SJSA1 (cell line): ENCODE measurements around the gene TMEM244. TPM values are rescaled to one million over a fixed set of nuclear protein-coding genes. Genes with fewer than 3 reads are reported as not detected.
"Not testable (repeated sequence)": the region's sequence is repeated elsewhere in the genome, so short reads cannot be mapped to it uniquely, and the experiment has no call there.

ENCODE experiments used
- DNase-seq, 2 experiments: peaks; one replicate each; pipeline ENCODE4 v3.0.0-alpha.2; 2015 to 2020; ENCODE audit warnings: low spot score in 2 of 2, low read depth in 1 of 2
- H3K27ac ChIP-seq: fragments of 250-450 bp; sonication (Bioruptor Pico); 2 replicates; pipeline ENCODE4 v1.5.1; 2020; ENCODE audit warnings: mild to moderate bottlenecking, moderate library complexity
- H3K27me3 ChIP-seq: fragments of 250-450 bp; sonication (Bioruptor Pico); replicated peaks from 2 replicates; pipeline ENCODE4 v1.5.1; 2020; ENCODE audit warnings: mild to moderate bottlenecking, moderate library complexity
- H3K36me3 ChIP-seq: fragments of 250-450 bp; sonication (Bioruptor Pico); 2 replicates; pipeline ENCODE4 v1.5.1; 2020; ENCODE audit warnings: mild to moderate bottlenecking
- H3K4me1 ChIP-seq: fragments of 250-450 bp; sonication (Bioruptor Pico); replicated peaks from 2 replicates; pipeline ENCODE4 v1.6.1; 2021; ENCODE audit warnings: mild to moderate bottlenecking
- H3K4me3 ChIP-seq: fragments of 250-450 bp; sonication (Bioruptor Pico); 2 replicates; pipeline ENCODE4 v1.5.1; 2020; ENCODE audit warnings: mild to moderate bottlenecking
- H3K9me3 ChIP-seq: fragments of 250-450 bp; sonication (Bioruptor Pico); replicated peaks from 2 replicates; pipeline ENCODE4 v1.5.1; 2020; ENCODE audit warnings: mild to moderate bottlenecking
- total RNA-seq: library from RNA; depleted of rRNA; stranded (reverse); fragments of >200 nt; shearing (Covaris generic); gene quantifications from 2 replicates; pipeline ENCODE4 v1.2.3, GENCODE V29; 2014

Gene TMEM244
- total RNA-seq, 1 experiment from 2014 or later: not detected

- Histone ChIP-seq H3K4me3 (no peak overlapping the region), H3K27me3 (no peaks in the 10 kb centered on the region), H3K36me3 (no peaks in the 10 kb centered on the region), H3K27ac (peak overlapping the region; percentile 27), H3K9me3 (no peaks in the 10 kb centered on the region), H3K4me1 (peaks cover 40% of the 10 kb centered on the region)
- peak in 1 of 2 experiments; percentile 66 for DNase-seq
Observed at GRCh38 chr6:129853996-129854711, 7.0 kb downstream of the TMEM244 start.

- no peaks in the 10 kb centered on the region for H3K36me3 ChIP-seq
- H3K27me3 ChIP-seq: no peaks in the 10 kb centered on the region
- H3K4me1 ChIP-seq: peaks cover 38% of the 10 kb centered on the region
- H3K27ac ChIP-seq: no peak overlapping the region
- peak; percentile 50 for DNase-seq
- H3K4me3 ChIP-seq: no peak overlapping the region
- no peaks in the 10 kb centered on the region for H3K9me3 ChIP-seq
Observed at GRCh38 chr6:129852257-129852858, 8.8 kb downstream of the TMEM244 start.

- H3K27me3 ChIP-seq: no peaks in the 10 kb centered on the region
- no peaks in the 10 kb centered on the region for H3K9me3 ChIP-seq
- no peaks in the 10 kb centered on the region for H3K36me3 ChIP-seq
- no peak for DNase-seq
- H3K27ac ChIP-seq: no peak overlapping the region
- peaks cover 38% of the 10 kb centered on the region for H3K4me1 ChIP-seq
- no peak overlapping the region for H3K4me3 ChIP-seq
Observed at GRCh38 chr6:129849456-129849855, 11.7 kb downstream of the TMEM244 start.

GRCh38 chr6:129846761-129847160 lies 14.4 kb downstream of the TMEM244 start:
- H3K27me3 ChIP-seq: no peaks in the 10 kb centered on the region
- no peak for DNase-seq
- H3K4me3 ChIP-seq: no peak overlapping the region
- H3K9me3 ChIP-seq: no peaks in the 10 kb centered on the region
- H3K4me1 ChIP-seq: peaks cover 29% of the 10 kb centered on the region
- H3K36me3 ChIP-seq: no peaks in the 10 kb centered on the region
- no peak overlapping the region for H3K27ac ChIP-seq

- Histone ChIP-seq H3K9me3 (no peaks in the 10 kb centered on the region), H3K27ac (no peak overlapping the region), H3K4me1 (peaks cover 22% of the 10 kb centered on the region), H3K27me3 (no peaks in the 10 kb centered on the region), H3K36me3 (no peaks in the 10 kb centered on the region), H3K4me3 (no peak overlapping the region)
- DNase-seq: no peak
Observed at GRCh38 chr6:129845696-129846095, 15.4 kb downstream of the TMEM244 start.

GRCh38 chr6:129844118-129844891 lies 16.8 kb downstream of the TMEM244 start:
- Histone ChIP-seq H3K27me3 (no peaks in the 10 kb centered on the region), H3K9me3 (no peaks in the 10 kb centered on the region), H3K27ac (peak overlapping the region; percentile 32; the same call in 1 of the 2 replicates), H3K4me1 (peaks cover 21% of the 10 kb centered on the region), H3K36me3 (no peaks in the 10 kb centered on the region), H3K4me3 (no peak overlapping the region)
- DNase-seq: peak; percentile 66 to 69

- Histone ChIP-seq H3K4me3 (no peak overlapping the region), H3K9me3 (no peaks in the 10 kb centered on the region), H3K4me1 (peaks cover 24% of the 10 kb centered on the region), H3K36me3 (no peaks in the 10 kb centered on the region), H3K27me3 (no peaks in the 10 kb centered on the region), H3K27ac (no peak overlapping the region)
- DNase-seq: no peak
Observed at GRCh38 chr6:129843573-129843972, 17.5 kb downstream of the TMEM244 start.

GRCh38 chr6:129842881-129843409 lies 18.2 kb downstream of the TMEM244 start:
- Histone ChIP-seq H3K36me3 (no peaks in the 10 kb centered on the region), H3K27me3 (no peaks in the 10 kb centered on the region), H3K9me3 (no peaks in the 10 kb centered on the region), H3K4me3 (no peak overlapping the region), H3K4me1 (peaks cover 24% of the 10 kb centered on the region), H3K27ac (no peak overlapping the region)
- no peak for DNase-seq

- no peak for DNase-seq
Observed at GRCh38 chr6:129842137-129842536, 19.0 kb downstream of the TMEM244 start.

GRCh38 chr6:129839562-129839961 lies 21.6 kb downstream of the TMEM244 start:
- not testable (repeated sequence) for H3K9me3 ChIP-seq, DNase-seq, H3K36me3 ChIP-seq, H3K4me3 ChIP-seq, H3K27ac ChIP-seq, H3K27me3 ChIP-seq
- peaks cover 23% of the 10 kb centered on the region for H3K4me1 ChIP-seq

More at GRCh38 chr6:129842137-129842536, 19.0 kb downstream of the TMEM244 start:
- Histone ChIP-seq H3K4me1 (peaks cover 24% of the 10 kb centered on the region), H3K9me3 (no peaks in the 10 kb centered on the region), H3K36me3 (no peaks in the 10 kb centered on the region), H3K27ac (no peak overlapping the region), H3K4me3 (no peak overlapping the region), H3K27me3 (no peaks in the 10 kb centered on the region)

GRCh38 chr6:129835691-129836090 lies 25.4 kb downstream of the TMEM244 start:
- no peaks in the 10 kb centered on the region for H3K9me3 ChIP-seq
- H3K36me3 ChIP-seq: no peaks in the 10 kb centered on the region
- no peak overlapping the region for H3K4me3 ChIP-seq
- no peak for DNase-seq
- no peaks in the 10 kb centered on the region for H3K27me3 ChIP-seq
- no peak overlapping the region for H3K27ac ChIP-seq
- peaks cover 11% of the 10 kb centered on the region for H3K4me1 ChIP-seq

GRCh38 chr6:129832299-129832698 lies 28.8 kb downstream of the TMEM244 start:
- Histone ChIP-seq H3K4me1 (0 out of 2 replicates have a peak, but pooled peaks cover 3% of the 10 kb centered on the region), H3K4me3 (no peak overlapping the region), H3K36me3 (no peaks in the 10 kb centered on the region), H3K27ac (no peak overlapping the region), H3K9me3 (no peaks in the 10 kb centered on the region), H3K27me3 (no peaks in the 10 kb centered on the region)
- no peak for DNase-seq

GRCh38 chr6:129828229-129828628 lies 32.9 kb downstream of the TMEM244 start:
- no peak for DNase-seq
- no peaks in the 10 kb centered on the region for H3K4me1 ChIP-seq
- no peaks in the 10 kb centered on the region for H3K9me3 ChIP-seq
- H3K36me3 ChIP-seq: no peaks in the 10 kb centered on the region
- no peaks in the 10 kb centered on the region for H3K27me3 ChIP-seq
- no peak overlapping the region for H3K27ac ChIP-seq
- no peak overlapping the region for H3K4me3 ChIP-seq

- no peaks in the 10 kb centered on the region for H3K36me3 ChIP-seq
- no peaks in the 10 kb centered on the region for H3K4me1 ChIP-seq
- H3K4me3 ChIP-seq: no peak overlapping the region
- H3K9me3 ChIP-seq: no peaks in the 10 kb centered on the region
- no peaks in the 10 kb centered on the region for H3K27me3 ChIP-seq
- DNase-seq: no peak
- H3K27ac ChIP-seq: no peak overlapping the region
Observed at GRCh38 chr6:129818251-129818650, 42.9 kb downstream of the TMEM244 start.
